ENCODE results near the gene CRYAB.

GRCh38 chr11:111925953-111926352 lies 14.4 kb upstream of the CRYAB start:
- TF ChIP-seq CTCF (conservative IDR thresholded peaks at IDR 0.05; ENCODE audit: low read depth, low read length) (no peak), POLR2A (IDR thresholded peaks at IDR 0.05; ENCODE audit: low read depth, low read length) (no peak), USF2 (IDR thresholded peaks at IDR 0.05; ENCODE audit: low read depth, low read length) (no peak), CHD1 (IDR thresholded peaks at IDR 0.05; ENCODE audit: low read depth, low read length) (no peak), RAD21 (IDR thresholded peaks at IDR 0.05; ENCODE audit: low read length) (no peak), MXI1 (IDR thresholded peaks at IDR 0.05; ENCODE audit: borderline replicate concordance, low read depth, low read length) (no peak), FOS (IDR thresholded peaks at IDR 0.05; ENCODE audit: low read depth, low read length) (no peak), MAFK (IDR thresholded peaks at IDR 0.05; ENCODE audit: low read depth, low read length) (no peak), BHLHE40 (IDR thresholded peaks at IDR 0.05; ENCODE audit: low read depth, low read length) (no peak)
